ENCODE measurements around the gene C1QL2. TPM values are rescaled to one million over a fixed set of nuclear protein-coding genes. Genes with fewer than 3 reads are reported as not detected.

C1QL2 gene
- total and polyA plus RNA-seq, 2 experiments from 2014 or later, result 0.69 to 0.87 TPM

- TF ChIP-seq ZNF462 (CRISPR knock-in tag; IDR thresholded peaks at IDR 0.05) (no peak), NANOG (IDR thresholded peaks at IDR 0.05; ENCODE audit: borderline replicate concordance) (no peak)
Measured at GRCh38 chr2:119179202-119179601, 20.7 kb upstream of the C1QL2 start (continued).

GRCh38 chr2:119178776-119179175 lies 20.2 kb upstream of the C1QL2 start:
- no peak overlapping the region for H3K4me3 Mint-ChIP-seq
- Histone ChIP-seq H3K36me3 (ENCODE audit: insufficient read depth) (no peaks in the 10 kb centered on the region), H3K27ac (ENCODE audit: low read depth) (no peak overlapping the region), H3K4me1 (ENCODE audit: insufficient read depth) (no peaks in the 10 kb centered on the region), H3K4me3 (no peak overlapping the region), H3K4me2 (no peak overlapping the region), H3F3A (replicated peaks; ENCODE audit: low read depth) (no peaks in the 10 kb centered on the region), H3K79me2 (replicated peaks; ENCODE audit: insufficient read depth) (no peaks in the 10 kb centered on the region), H2AFZ (no peak overlapping the region), H4K20me1 (replicated peaks; ENCODE audit: insufficient read depth) (no peaks in the 10 kb centered on the region), H3K27me3 (ENCODE audit: insufficient read depth) (no peaks in the 10 kb centered on the region), H3K9me2 (ENCODE audit: insufficient read depth) (no peaks in the 10 kb centered on the region)
- no peak for DNase-seq (ENCODE audit: low spot score)
- peaks cover 7% of the 10 kb centered on the region for H3K9me3 Mint-ChIP-seq
- no peak for ATAC-seq
- H3K27ac Mint-ChIP-seq, result no peak overlapping the region
- H3K27me3 Mint-ChIP-seq (ENCODE audit: insufficient read depth, low read depth, poor library complexity), result peaks cover 7% of the 10 kb centered on the region
- H3K4me1 Mint-ChIP-seq, result peaks cover 2% of the 10 kb centered on the region; the same call in 1 of the 3 replicates
- peaks cover 7% of the 10 kb centered on the region; the same call in 2 of the 3 replicates for H3K36me3 Mint-ChIP-seq (ENCODE audit: low read depth)
- TF ChIP-seq STAT1 (IDR thresholded peaks at IDR 0.05; ENCODE audit: unreplicated experiment) (no peak), EZH2 (IDR thresholded peaks at IDR 0.05; ENCODE audit: low read depth, unreplicated experiment) (no peak), REST (IDR thresholded peaks at IDR 0.05; ENCODE audit: unreplicated experiment) (no peak), CTCF (conservative IDR thresholded peaks at IDR 0.05; ENCODE audit: low read depth in 2 of 2) (no peak), CREB1 (CRISPR knock-in tag; IDR thresholded peaks at IDR 0.05; ENCODE audit: low read depth) (no peak)

Measured in GM23338 (cell line).